Mesenteric fat pad (tissue), 1 donor: ENCODE data around the gene TNFRSF18. TPM values are rescaled to one million over a fixed set of nuclear protein-coding genes. Genes with fewer than 3 reads are reported as not detected.

Source experiments
- DNase-seq: peaks from one replicate; pipeline ENCODE4 v3.0.0-alpha.2; 2020; ENCODE audit warnings: low spot score
- total RNA-seq: library from RNA; stranded (reverse); fragmentation: NEBNext Ultra II Directional; extraction: Animal tissue kit (Norgen Biotek cat#: 25700); gene quantifications from one replicate; pipeline ENCODE4 v1.2.1, GENCODE V29; 2021
- donor health status: DM: yes; HTN: yes; CAD: no.

Gene TNFRSF18
- total RNA-seq, 1 donor from 2014 or later = 0.80 TPM

GRCh38 chr1:1228596-1229321, 22.4 kb upstream of the TNFRSF18 start:
- DNase-seq = no peak

- DNase-seq = no peak
Measured at GRCh38 chr1:1228187-1228586, 21.8 kb upstream of the TNFRSF18 start.

- no peak for DNase-seq
Measured at GRCh38 chr1:1227386-1227785, 21.0 kb upstream of the TNFRSF18 start.

GRCh38 chr1:1226566-1227362, 20.4 kb upstream of the TNFRSF18 start:
- DNase-seq = no peak

GRCh38 chr1:1225913-1226312, 19.5 kb upstream of the TNFRSF18 start:
- no peak for DNase-seq

- no peak for DNase-seq
Measured at GRCh38 chr1:1225238-1225845, 18.9 kb upstream of the TNFRSF18 start.

GRCh38 chr1:1223891-1224290, 17.5 kb upstream of the TNFRSF18 start:
- DNase-seq = no peak

- no peak for DNase-seq
Measured at GRCh38 chr1:1223321-1223720, 16.9 kb upstream of the TNFRSF18 start.

- no peak for DNase-seq
Measured at GRCh38 chr1:1222575-1223225, 16.3 kb upstream of the TNFRSF18 start.

GRCh38 chr1:1221887-1222574, 15.6 kb upstream of the TNFRSF18 start:
- DNase-seq = no peak

GRCh38 chr1:1220197-1220596, 13.8 kb upstream of the TNFRSF18 start:
- no peak for DNase-seq

- no peak for DNase-seq
Measured at GRCh38 chr1:1219341-1219740, 12.9 kb upstream of the TNFRSF18 start.

GRCh38 chr1:1218524-1219200, 12.3 kb upstream of the TNFRSF18 start:
- no peak for DNase-seq

- DNase-seq = no peak
Measured at GRCh38 chr1:1217621-1218523, 11.5 kb upstream of the TNFRSF18 start.

- no peak for DNase-seq
Measured at GRCh38 chr1:1216770-1217620, 10.6 kb upstream of the TNFRSF18 start.

- no peak for DNase-seq
Measured at GRCh38 chr1:1215881-1216605, 9.7 kb upstream of the TNFRSF18 start.

- no peak for DNase-seq
Measured at GRCh38 chr1:1215080-1215676, 8.8 kb upstream of the TNFRSF18 start.
